CD4-positive, alpha-beta T cell treated with Interleukin-21 for 1 hour (primary cell): Measurements from ENCODE around the gene LACTB.
"Not testable (repeated sequence)": the region's sequence is repeated elsewhere in the genome, so short reads cannot be mapped to it uniquely, and the experiment has no call there.

Source experiments
- DNase-seq: peaks from one replicate; pipeline ENCODE4 v3.0.0-alpha.2; 2020

The LACTB gene

GRCh38 chr15:63090887-63091286 lies 30.8 kb upstream of the LACTB start:
- no peak for DNase-seq

GRCh38 chr15:63091679-63092446 lies 29.8 kb upstream of the LACTB start:
- DNase-seq, result no peak

DNA sequence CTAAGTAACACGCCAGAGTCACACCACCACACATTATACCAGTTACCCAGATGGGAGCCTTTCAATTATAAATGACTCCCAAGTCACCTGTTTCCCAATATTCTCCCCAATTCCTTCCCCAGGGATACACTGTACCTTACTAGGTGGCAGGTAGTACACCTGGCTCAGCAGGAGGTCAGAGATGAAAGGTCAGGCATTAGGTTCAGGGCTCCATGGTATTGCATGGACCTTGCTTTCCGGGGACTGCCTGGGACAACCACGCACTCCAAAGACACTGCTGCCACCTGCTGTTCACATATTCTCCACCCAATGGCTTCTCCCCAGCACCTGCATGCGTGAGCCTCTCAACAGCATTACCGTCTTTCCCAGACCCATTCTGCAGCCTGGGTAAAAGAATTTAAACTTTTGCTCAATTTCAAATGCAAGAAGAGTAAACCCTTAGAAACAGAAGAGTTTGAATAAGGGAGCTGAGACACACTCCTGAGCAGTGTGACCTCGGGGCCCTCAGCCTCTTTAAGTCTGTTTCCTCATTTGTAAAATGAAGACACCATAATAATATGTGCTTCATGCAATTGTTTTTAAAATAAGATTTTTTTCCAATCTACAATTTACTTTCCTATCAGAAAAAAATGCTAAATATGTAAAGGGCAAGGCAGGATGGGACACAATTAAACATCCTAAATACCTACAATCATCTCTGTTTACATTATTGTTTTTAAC lies 28.0 kb upstream of the LACTB start:
- DNase-seq, result peak; percentile 73

GRCh38 chr15:63094495-63094931 lies 27.1 kb upstream of the LACTB start:
- DNase-seq, result no peak

GRCh38 chr15:63096178-63096577 lies 25.5 kb upstream of the LACTB start:
- DNase-seq, result no peak

- DNase-seq, result not testable (repeated sequence)
Measured at GRCh38 chr15:63098901-63099300, 22.8 kb upstream of the LACTB start.

DNA sequence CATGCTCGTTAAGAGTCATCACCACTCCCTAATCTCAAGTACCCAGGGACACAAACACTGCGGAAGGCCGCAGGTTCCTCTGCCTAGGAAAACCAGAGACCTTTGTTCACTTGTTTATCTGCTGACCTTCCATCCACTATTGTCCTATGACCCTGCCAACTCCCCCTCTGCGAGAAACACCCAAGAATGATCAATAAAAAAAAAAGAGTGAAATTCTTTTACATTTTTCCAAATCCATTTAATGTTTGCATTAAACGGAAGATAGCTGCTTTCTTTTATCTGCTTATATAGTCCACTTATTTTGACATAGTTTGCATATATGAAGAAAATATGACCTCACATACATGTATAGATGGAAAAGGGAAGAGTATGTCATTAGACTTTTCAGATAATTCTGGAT lies 22.1 kb upstream of the LACTB start:
- DNase-seq, result not testable (repeated sequence)

DNA sequence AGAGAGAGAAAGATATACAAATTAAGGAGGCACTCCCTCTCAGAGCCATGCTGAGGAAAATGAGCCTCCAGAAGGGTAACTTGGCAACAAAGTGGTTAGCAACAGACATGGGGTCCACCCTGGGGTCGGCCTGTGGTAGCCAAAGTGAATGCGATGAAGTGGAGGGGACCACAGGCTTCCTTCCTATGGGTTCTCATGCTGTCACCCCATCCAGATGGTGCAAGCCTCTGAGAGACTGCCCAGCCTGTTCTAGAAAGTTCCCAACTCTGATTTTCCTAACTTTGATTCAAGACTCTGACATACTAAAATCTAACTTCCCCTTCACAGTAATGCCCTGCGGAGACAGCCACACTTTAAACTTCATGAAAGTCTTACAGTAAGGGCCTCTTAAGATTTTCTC lies 18.2 kb upstream of the LACTB start:
- no peak for DNase-seq

DNA sequence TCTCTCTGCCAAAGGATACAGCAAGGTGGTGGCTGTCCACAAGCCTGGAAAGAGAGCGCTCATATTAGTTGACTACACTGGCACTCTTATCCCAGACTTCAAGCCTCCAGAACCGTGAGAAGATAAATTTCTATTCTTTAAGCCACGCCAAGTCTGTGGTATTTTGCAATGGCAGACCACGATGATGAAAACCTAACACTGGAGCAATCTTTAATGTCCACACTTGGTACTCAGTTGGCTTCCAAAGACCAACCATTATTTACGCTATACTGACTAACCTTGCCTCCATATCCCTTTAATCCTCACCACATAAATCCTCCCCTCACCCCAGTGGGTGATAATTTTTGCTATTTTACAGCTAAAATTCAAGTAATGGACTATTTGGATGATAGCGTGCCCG lies 16.9 kb upstream of the LACTB start:
- DNase-seq, result no peak

DNA sequence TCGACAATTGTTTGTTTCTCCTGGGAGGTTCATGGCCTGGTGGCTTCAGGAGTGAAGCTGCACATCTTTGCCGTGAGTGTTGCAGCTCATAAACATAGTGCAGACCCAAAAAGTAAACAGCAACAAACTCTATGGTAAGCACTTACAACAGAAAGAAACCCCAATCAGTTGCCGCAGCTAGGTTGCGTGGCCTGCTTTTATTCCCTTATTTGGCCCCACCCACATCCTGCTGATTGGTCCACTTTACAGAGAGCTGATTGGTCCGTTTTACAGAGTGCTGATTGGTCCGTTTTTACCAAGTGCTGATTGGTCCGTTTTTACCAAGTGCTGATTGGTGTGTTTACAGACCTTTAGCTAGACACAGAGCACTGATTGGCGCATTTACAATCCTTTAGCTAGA lies 16.3 kb upstream of the LACTB start:
- peak; percentile 18 for DNase-seq

- DNase-seq, result no peak
Measured at GRCh38 chr15:63107895-63108546, 13.6 kb upstream of the LACTB start.

- DNase-seq, result no peak
Measured at GRCh38 chr15:63109498-63109897, 12.2 kb upstream of the LACTB start.

- DNase-seq, result no peak
Measured at GRCh38 chr15:63109920-63110319, 11.7 kb upstream of the LACTB start.

DNA sequence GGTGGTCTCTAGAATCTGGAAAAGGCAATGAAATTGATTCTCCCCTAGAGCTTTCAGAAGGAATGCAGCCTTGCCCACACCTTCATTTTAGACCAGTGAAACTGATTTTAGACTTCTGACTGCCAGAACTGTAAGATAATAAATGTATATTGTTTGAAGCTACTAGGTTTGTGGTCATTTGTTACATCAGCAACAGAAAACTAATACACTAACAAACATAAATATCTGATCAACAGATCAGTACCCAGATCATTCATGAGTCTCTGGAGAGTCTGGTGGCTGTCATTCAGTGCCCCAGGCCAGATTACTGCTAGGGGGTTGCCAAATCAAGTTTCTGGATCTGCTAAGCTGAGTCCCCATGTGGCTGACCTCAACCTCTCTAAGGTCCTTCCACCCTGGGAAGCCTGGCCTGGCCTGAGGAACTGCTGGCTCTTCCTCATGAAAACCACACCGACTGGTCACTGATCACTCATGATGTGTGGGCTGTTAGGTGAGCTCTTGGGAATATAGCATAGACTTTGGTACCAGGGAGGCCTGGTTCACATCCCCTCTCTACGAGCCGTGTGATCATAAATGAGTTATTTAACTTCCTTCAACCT lies 11.1 kb upstream of the LACTB start:
- DNase-seq, result no peak

DNA sequence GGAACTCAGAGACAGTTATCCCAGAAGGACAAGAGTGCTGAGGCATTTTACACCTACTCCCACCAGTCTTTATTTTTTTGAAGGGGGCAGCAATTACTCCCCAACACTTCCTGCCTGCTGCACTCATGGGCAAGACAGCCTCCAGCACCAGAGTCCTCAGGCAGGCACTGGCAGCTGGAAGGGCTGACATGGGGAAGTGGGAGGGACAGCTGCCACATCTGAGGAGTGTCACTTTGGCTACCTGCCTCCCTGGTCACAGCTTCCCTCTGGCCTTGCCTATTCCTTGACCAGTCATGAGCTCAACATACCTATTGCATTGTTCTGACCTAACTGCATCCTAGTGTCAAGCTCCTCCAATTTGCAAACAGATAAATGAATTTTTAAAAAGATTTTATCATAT lies 10.2 kb upstream of the LACTB start:
- DNase-seq, result no peak

GRCh38 chr15:63112871-63113270 lies 8.8 kb upstream of the LACTB start:
- DNase-seq, result no peak

GRCh38 chr15:63114465-63114864 lies 7.2 kb upstream of the LACTB start:
- no peak for DNase-seq

GRCh38 chr15:63118854-63119253 lies 2.8 kb upstream of the LACTB start:
- DNase-seq, result no peak

DNA sequence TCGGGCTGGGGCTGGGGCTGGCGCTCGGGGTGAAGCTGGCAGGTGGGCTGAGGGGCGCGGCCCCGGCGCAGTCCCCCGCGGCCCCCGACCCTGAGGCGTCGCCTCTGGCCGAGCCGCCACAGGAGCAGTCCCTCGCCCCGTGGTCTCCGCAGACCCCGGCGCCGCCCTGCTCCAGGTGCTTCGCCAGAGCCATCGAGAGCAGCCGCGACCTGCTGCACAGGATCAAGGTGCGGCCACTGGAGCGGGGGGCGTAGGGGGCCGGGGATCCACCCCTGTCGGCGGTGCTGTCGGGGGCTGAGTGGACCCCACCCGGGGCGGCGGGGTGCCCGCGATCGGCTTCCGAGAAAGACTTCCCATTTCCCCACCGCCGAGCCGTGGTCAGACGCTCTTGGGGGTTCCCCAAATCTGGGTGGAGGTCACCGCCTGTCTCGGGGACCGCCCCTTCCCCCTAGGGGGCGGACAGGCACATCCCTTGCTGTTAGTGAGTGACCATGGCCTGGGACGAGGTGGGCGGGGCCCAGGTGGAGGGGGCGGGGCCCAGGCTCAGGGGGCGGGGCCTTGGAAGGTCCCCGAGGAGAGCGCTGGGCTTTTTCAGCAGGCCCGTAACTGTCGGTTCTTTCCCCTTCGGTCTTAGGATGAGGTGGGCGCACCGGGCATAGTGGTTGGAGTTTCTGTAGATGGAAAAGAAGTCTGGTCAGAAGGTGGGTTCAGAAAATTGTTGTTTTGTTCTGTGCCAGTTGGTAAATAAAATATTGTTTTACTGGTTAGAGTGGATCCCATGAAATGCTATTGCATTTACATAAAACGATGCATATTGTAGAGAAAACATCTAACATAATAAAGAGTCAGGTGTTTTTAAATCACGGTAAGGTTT lies 578 bp downstream of the LACTB start:
- peak; percentile 87 for DNase-seq

- DNase-seq, result no peak
Measured at GRCh38 chr15:63124506-63124905, 2.8 kb downstream of the LACTB start.

DNA sequence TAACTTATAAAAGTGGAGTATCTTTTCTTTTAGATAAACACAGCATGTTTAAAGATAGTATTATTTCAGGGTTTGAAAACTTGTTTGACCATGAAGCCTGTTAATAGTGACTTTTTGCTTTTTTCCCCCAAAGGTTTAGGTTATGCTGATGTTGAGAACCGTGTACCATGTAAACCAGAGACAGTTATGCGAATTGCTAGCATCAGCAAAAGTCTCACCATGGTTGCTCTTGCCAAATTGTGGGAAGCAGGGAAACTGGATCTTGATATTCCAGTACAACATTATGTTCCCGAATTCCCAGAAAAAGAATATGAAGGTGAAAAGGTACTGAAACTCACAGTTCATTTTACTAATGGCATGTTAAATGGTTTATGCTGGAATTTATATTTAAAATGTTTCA lies 5.1 kb downstream of the LACTB start:
- no peak for DNase-seq

DNA sequence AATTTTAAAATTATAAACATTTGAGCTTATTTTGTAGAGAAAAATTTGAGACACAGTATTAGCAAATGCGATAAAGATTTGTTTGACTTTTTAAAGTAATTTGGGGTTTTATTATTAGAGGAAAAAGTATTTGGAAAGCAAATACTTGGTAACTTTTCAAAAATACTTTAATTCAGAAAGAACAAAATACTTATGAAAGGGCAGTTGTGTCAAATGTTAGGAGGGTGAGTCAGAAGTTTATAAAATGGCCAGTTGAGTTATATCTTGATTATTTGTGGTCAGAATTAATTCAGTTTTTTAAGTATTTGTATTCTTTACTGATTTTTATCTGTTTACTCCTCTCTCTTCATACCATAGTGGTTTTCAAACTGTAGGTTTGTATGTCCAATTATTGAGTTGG lies 12.1 kb downstream of the LACTB start:
- no peak for DNase-seq
